GM12874 (cell line): ENCODE measurements around the gene ERBB3.

Experiments
- TF ChIP-seq, protein P1 (sequence below): IDR thresholded peaks from 2 replicates; pipeline ENCODE4 v1.5.1; 2011; ENCODE audit warnings: low read depth, mild to moderate bottlenecking, control low read depth, low read length, moderate library complexity; ENCODE audit not compliant: insufficient read depth

The ERBB3 gene

DNA sequence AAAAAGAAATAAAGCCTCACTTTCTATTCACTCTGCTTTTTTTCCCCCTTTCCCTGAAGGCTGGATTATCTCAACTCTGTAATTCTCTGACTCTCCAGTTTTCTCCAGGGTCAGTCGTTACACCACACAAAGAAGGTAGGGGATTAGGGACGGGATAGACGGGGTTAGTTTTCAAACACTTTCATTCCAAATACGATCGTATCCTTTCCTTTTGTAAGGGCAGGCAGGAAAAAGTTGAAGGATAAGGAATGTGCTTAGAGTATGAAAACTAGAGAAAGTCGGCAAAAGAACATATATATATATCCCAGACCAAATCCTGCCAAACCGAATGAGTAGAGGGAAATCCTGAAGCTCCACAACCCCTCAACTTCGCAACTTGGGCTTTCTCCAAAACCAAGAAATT, 47.5 kb downstream of the ERBB3 start:
- TF ChIP-seq, protein P1, sequence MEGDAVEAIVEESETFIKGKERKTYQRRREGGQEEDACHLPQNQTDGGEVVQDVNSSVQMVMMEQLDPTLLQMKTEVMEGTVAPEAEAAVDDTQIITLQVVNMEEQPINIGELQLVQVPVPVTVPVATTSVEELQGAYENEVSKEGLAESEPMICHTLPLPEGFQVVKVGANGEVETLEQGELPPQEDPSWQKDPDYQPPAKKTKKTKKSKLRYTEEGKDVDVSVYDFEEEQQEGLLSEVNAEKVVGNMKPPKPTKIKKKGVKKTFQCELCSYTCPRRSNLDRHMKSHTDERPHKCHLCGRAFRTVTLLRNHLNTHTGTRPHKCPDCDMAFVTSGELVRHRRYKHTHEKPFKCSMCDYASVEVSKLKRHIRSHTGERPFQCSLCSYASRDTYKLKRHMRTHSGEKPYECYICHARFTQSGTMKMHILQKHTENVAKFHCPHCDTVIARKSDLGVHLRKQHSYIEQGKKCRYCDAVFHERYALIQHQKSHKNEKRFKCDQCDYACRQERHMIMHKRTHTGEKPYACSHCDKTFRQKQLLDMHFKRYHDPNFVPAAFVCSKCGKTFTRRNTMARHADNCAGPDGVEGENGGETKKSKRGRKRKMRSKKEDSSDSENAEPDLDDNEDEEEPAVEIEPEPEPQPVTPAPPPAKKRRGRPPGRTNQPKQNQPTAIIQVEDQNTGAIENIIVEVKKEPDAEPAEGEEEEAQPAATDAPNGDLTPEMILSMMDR = no peak

DNA sequence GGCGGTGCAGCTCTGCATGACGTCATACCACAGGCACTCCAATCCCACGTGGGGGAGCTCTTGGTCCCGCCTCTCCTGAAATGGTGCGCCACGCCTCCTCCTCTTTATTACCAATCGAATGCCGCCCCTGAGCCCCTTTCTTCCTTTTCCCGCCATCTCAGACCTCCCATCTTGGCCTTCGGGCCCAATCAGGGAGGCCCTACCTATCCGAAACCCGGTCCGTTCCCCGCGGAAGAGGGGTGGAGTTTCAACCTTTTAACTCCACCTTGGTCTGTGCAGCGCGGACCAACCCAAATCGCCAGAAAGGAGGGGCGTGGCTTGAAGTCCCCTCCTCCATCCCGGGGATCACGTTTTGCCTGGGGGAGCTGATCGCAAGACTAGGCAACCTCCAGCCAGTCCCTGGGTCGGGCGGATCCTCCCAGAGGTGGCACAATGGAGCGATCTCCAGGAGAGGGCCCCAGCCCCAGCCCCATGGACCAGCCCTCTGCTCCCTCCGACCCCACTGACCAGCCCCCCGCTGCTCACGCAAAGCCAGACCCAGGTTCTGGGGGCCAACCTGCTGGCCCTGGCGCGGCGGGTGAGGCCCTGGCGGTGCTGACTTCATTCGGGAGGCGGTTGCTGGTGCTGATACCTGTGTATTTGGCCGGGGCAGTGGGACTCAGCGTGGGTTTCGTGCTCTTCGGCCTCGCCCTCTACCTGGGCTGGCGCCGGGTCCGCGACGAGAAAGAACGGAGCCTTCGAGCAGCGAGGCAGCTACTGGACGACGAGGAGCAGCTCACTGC, 48.1 kb downstream of the ERBB3 start, which contains the start of gene ESYT1:
Gene ESYT1, plus strand, starts transcription at position 380 of the 782 bp plus-strand sequence. Its CDS starts 53 bp downstream, at position 433.
- TF ChIP-seq, protein P1 = no peak

DNA sequence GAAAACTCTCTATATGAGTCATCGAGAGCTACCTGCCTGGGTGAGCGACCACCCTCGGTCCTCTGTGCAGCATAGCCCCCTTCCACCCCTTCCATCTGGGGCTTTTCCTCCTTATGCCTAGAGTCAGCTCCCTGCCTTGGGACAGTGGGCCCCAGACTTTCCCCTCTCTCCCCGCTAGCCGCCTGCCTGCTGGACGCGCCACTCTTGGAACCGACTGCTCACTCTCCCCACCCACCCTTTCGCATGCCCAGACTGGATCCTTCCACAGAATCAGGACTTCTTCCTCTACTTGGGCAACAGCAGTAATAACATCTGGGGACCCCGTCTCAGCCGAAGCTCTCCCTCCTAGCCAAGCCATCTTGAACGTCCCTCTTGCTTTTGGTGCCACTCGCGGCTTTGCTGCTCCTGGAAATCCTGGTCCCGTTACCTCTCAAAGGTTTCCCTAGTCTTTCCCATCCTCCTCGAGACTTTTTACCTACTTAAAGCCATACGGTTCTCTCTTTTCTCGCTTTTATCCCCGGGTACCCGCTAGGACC, 48.8 kb downstream of the ERBB3 start:
- TF ChIP-seq, protein P1 = no peak

DNA sequence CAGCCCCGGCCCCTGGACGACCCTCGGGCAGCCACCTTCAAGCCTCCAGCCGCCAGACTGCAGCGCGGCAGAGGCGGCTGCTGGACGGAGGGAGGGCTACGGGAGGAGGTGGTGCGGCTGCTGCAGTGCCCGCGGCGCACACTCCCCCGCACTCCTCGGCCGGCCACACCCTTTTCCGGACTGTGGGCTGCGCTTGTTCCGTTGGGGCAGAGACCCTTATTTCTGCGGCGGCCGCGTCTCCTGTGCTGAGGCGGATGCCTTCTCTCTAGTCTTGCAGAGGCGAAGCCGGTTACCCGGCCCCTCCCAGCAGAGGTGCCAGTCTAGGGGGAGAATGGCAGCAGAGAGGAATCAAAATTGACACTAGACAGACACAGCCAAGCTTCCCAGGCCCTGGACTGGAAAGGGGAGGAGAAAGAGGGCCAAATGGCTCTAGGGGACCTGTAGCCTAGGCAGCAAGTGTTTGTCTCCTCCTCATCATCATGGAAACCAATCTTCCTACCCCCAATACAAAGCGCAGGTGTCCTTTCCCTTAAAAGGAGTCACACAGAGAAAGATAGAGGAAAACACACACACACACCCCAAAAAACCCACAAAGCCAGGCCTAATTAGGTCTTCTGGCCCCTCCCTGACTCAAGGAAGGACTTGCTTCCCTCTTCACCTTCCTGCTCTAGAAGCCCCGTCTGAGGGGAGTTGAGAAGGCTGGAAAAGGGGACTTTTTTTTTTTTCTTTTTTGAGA, 49.4 kb downstream of the ERBB3 start:
- TF ChIP-seq, protein P1 = no peak

DNA sequence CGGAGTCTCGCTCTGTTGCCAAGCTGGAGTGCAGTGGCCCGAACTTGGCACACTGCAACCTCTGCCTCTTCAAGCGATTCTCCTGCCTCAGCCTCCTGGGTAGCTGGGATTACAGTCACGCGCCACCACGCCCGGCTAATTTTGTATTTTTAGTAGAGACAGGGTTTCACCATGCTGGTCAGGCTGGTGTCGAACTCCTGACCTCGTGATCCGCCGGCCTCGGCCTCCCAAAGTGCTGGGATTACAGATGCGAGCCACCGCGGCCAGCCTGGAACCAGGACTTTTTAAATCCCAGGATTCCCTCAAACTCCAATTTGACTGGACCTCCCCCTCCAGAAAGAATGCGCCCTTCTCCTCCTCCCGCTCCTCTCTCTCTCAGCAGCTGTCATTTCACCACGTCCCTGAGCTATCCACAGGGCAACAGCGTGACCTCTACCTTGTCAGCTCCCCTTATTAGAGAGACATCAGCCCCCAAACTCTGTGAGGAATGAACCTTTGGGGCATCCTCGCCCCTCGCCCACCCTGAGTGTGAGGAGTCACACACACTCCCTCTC, 50.1 kb downstream of the ERBB3 start:
- TF ChIP-seq, protein P1 = no peak

DNA sequence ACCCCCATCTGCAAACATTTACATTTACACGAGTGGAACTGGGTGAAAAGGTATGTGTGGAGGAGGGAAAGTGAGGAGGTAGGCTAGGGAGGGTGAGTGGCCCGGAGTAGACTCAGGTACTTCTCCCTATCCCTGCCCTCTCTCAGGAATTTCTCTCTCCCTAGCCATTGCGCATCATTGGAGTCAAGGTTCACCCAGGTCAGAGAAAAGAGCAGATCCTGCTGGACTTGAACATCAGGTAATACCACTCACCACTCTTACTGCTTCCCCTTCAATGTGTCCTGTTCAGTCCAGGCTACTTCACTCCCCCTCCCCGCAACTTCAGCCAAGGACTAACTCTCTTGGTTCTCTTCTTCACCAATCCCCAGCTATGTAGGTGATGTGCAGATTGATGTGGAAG, 50.9 kb downstream of the ERBB3 start:
- TF ChIP-seq, protein P1 = no peak

DNA sequence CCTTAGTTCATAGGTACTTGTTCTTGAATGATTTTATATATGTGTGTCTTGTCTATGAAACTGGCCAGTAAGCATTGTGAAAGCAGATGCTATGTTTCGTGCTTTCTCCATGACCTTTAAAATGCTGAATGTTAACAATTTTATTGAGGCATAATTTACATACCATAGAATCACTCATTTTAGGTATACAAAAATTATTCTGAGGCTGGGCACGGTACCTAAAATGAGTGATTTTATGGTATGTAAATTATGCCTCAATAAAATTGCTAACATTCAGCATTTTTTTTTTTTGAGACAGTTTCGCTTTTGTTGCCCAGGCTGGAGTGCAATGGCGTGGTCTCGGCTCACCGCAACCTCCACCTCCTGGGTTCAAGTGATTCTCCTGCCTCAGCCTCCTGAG, 54.9 kb downstream of the ERBB3 start:
- TF ChIP-seq, protein P1 = no peak
